GM10847 (cell line): ENCODE data around the gene RPL18A.

Source experiments
- POLR2A ChIP-seq: IDR thresholded peaks from 2 replicates; pipeline ENCODE4 v1.6.1; 2011; ENCODE audit not compliant: insufficient read length; ENCODE audit errors: extremely low read depth

Gene RPL18A

GRCh38 chr19:17872251-17873001 is 12.7 kb downstream of the RPL18A start:
- TF ChIP-seq POLR2A = no peak

- no peak for TF ChIP-seq POLR2A
Observed at GRCh38 chr19:17873786-17874757, 14.4 kb downstream of the RPL18A start.

- no peak for TF ChIP-seq POLR2A
Observed at GRCh38 chr19:17874758-17875135, 15.0 kb downstream of the RPL18A start.

GRCh38 chr19:17877696-17878095 is 18.0 kb downstream of the RPL18A start:
- TF ChIP-seq POLR2A = no peak

- TF ChIP-seq POLR2A = no peak
Observed at GRCh38 chr19:17879466-17879865, 19.8 kb downstream of the RPL18A start.

GRCh38 chr19:17881701-17882100 is 22.0 kb downstream of the RPL18A start:
- TF ChIP-seq POLR2A = no peak

- no peak for TF ChIP-seq POLR2A
Observed at GRCh38 chr19:17883627-17884410, 24.1 kb downstream of the RPL18A start.

- TF ChIP-seq POLR2A = no peak
Observed at GRCh38 chr19:17886515-17886914, 26.8 kb downstream of the RPL18A start.

GRCh38 chr19:17888260-17888659 is 28.6 kb downstream of the RPL18A start:
- TF ChIP-seq POLR2A = no peak

GRCh38 chr19:17889609-17890214 is 30.0 kb downstream of the RPL18A start:
- no peak for TF ChIP-seq POLR2A

- TF ChIP-seq POLR2A = no peak
Observed at GRCh38 chr19:17893766-17894165, 34.1 kb downstream of the RPL18A start.

- no peak for TF ChIP-seq POLR2A
Observed at GRCh38 chr19:17902701-17903100, 43.0 kb downstream of the RPL18A start.

- no peak for TF ChIP-seq POLR2A
Observed at GRCh38 chr19:17908244-17908643, 48.5 kb downstream of the RPL18A start.

- no peak for TF ChIP-seq POLR2A
Observed at GRCh38 chr19:17909003-17909732, 49.5 kb downstream of the RPL18A start.
